HG02571 (cell line): ENCODE measurements around the gene FAM210B.
"Not testable (repeated sequence)": the region's sequence is repeated elsewhere in the genome, so short reads cannot be mapped to it uniquely, and the experiment has no call there.

Source experiments
- ATAC-seq: cut with Tn5 transposase; IDR thresholded peaks from one replicate; pipeline ENCODE4 v1.9.1; 2021; ENCODE audit warnings: mild to moderate bottlenecking, moderate library complexity; ENCODE audit not compliant: unreplicated experiment

FAM210B gene, protein sequence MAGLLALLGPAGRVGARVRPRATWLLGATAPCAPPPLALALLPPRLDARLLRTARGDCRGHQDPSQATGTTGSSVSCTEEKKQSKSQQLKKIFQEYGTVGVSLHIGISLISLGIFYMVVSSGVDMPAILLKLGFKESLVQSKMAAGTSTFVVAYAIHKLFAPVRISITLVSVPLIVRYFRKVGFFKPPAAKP

DNA sequence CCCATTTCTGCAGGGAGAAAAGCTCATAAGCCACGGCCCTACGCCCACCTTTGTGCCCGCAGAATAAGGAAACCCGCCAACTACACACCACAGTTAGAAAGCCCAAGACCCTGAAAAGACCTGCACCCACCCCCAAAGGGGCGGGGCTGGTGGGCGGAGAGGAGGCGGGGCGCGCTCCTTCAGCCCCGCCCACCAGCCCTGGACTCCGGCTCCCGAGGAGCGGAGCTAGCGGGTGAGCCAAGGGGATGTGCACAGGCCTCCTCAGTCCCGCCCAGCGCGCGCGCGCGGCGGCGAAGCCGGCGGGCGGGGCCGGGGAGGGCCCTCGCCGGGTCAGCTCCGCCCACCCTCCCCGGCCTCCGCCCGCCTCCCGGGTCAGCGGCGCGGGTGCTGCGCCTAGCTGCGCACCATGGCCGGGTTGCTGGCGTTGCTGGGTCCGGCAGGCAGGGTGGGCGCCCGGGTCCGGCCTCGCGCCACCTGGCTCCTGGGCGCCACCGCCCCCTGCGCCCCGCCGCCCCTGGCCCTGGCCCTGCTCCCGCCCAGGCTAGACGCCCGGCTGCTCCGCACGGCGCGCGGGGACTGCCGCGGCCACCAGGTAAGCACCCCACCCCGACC lies at the start of gene FAM210B:
Gene FAM210B, plus strand, starts transcription at position 375 of the 612 bp plus-strand sequence. Its CDS starts 32 bp downstream, at position 407.
- peak; percentile 91 for ATAC-seq

DNA sequence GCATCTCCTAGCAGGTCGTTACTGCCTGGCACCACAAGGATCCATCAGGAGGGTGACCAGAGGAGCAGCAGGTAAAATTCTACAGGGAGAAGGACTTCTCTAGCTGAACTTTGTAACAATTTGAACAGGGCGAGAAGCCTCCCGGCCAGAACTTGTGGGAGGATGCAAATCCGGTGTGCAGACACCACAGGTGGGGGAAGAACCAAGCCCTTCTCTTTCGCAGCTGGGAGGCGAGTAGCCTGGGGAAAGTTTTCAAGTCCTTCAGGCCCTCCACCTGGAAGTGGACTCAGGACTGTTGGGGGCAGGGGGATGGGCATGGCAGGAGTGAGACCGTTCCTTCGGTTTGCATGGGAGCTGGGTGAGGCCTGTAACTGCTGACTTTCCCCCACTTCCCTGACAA lies 42.7 kb upstream of the FAM210B start:
- peak; percentile 84 for ATAC-seq

DNA sequence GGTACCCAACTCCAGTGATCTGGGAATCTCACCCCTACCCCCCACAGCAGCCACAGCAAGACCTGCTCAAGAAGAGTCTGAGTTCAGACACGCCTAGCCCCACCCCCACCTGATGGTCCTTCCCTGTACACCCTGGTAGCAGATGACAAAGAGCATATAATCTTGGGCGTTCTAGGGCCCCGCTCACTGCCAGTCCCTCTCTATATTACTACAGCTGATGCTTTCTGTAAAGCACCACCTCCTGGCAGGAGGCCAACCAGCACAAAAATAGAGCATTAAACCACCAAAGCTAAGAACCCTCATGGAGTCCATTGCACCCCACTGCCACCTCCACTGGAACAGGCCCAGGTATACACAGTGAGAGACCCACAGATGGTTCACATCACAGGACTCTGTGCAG lies 42.3 kb upstream of the FAM210B start:
- no peak for ATAC-seq

DNA sequence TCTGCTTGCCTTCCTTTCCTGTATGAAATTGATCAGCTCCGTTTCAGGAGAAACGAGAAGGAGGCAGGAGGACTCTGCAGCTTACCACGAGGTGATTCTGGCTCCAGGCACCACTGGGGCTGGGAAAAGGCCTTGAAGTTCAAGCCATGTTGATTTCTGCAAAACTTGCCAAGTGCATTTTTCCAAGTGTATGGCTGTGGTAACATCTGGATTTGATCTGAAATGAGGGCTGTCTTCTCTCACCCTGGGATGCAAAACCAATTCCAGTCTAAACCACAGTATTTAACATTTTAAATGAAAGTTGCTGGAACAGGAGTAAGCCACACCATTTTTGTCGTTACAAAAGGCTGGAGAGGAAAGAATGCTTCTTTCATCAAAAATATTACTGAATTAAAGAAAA lies 36.1 kb upstream of the FAM210B start:
- ATAC-seq: no peak

DNA sequence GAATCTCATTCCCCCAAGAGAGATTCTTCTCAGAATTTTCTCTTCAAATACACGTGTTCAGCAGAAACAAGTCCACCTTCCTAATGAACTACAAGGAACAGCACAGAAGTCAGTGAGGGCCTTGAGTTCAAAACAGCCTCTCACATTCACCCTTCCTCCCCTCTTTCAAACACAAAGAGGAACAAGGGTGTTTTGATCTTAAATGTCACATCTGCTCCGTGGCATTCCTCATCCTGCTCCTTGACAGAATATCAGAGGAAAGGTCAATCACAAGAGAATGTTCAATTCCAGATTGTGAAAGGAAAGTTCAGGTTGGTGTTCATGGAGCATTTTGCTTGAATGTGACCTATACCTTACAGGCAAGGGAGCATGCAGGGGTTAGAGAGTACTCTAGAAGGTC lies 35.6 kb upstream of the FAM210B start:
- ATAC-seq: no peak

DNA sequence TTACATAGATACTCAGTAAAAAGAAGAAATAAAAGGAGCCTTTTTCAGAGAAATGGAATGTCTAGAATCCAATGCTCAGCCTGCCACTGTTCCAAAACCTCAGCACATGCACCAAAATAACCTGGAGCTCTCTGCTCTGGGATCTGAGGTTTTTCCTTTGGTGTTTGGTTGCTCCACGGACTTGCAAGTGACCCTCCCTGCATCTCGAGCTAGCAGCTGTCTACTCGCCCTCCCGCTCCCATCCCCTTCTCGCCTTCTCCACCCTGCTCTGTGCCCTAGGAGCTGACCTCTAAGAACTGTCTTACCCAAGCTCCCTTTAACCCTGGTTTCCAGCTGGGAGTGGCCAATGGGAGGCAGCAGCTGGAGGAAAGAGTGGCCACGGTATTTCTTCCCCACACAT lies 35.1 kb upstream of the FAM210B start:
- no peak for ATAC-seq

DNA sequence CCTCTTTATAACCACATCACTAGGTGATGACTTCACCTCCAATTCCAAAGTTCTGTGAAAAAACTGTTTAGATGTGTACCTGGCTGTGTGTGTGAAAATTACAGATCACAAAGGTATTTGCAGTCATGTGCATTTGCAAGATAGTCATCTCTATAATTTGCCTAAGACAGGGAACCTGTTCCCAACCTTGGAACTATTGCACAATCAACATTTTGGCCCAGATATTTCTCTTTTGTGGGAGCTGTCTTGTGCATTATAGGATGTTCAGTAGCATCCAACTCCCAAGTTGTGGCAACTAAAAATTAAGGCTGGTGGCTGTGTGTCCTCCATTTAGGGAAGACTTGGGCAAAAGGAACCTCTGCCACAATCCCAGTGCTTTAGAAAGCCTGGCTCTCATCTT lies 34.0 kb upstream of the FAM210B start:
- ATAC-seq: no peak

DNA sequence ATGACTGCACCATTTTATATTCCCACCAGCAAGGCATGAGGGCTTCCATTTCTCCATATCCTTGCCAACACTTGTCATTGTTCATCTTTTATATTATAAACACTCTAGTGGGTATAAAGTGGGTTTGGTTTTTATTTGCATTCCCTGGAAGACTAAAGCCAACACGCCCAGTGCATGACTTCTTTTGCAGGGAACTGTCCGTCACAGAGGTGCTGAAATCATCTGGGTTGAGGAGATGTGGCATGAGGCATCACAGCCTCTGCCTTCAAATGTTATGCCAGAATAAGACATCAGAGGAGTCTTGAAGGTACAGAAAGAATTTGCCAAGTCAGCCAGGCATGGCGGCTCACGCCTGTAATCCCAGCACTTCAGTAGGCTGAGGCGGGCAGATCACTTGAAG lies 29.9 kb upstream of the FAM210B start:
- ATAC-seq: no peak

DNA sequence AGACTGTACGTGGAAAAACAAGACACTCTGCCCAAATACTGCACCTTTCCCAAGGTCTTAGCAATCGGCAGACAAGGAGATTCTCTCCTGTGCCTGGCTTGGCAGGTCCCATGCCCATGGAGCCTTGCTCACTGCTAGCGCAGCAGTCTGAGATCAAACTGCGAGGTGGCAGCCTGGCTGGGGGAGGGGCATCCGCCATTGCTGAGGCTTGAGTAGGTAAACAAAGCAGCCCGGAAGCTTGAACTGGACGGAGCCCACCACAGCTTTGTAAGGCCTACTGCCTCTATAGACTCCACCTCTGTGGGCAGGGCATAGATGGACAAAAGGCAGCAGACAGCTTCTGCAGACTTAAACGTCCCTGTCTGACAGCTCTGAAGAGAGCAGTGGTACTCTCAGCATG lies 22.1 kb upstream of the FAM210B start:
- not testable (repeated sequence) for ATAC-seq

DNA sequence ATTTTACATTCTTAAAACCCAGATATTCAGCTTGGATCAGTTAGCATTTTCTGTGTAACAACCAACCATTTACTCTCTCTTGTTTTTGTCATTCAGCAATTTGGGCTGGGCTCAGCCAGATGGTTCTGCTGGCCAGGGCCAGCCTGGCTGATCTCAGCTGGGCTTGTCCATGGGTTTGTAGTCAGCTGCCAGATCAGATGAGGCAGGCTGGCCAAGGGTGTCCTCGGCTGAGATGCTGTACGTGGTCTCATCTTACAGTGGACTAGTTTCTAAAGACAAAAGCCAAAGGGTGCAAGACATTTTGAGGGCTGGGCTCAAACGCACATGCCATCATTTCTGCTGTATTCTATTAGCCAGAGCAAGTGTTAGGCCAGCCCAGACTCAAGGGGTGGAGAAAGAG lies 16.0 kb upstream of the FAM210B start:
- no peak for ATAC-seq

DNA sequence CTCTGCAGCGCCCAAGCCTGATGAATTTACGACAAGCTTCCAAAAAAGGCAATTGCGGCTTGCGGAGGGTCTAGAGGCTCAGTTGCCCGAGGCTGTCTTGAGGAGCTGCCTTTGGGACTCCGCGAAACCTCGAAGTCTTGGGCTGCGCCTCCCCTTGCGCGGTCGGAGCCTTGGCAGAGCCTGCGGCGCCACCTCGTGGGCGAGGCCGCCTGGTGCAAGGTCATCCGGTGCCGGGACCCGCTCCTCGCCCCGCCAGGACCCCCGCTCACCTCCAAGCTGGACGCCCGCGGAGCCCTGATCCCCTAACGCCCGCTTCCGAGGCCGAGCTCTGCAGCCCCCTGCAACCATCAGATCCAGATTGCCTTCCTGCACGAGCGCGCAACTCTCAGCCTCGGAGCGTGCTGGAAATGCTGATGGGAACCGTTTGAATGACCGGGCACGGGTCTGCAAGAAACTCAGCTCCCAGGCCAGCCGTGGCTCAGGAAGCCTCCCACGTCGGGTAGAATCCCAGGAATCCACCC lies 14.9 kb upstream of the FAM210B start:
- ATAC-seq: no peak

DNA sequence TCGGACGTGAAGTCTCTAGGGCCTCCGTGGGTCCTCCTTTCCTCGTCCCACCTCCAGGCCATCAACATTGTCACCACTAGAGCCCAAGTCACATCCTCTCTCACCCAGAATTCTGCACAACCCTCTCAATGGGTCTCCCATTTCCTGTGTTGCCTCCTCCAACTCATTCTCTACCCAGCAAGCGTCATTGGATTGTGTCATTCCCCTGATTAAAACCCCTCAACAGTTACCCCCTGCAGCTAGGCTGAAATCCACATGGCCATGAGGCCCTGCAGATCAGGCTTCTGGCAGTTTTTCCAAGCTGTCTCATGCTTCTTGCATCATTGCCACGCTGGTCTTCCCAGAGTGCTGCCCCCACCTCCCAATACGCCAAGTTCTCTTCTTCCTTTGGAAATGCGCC lies 12.9 kb upstream of the FAM210B start:
- no peak for ATAC-seq

DNA sequence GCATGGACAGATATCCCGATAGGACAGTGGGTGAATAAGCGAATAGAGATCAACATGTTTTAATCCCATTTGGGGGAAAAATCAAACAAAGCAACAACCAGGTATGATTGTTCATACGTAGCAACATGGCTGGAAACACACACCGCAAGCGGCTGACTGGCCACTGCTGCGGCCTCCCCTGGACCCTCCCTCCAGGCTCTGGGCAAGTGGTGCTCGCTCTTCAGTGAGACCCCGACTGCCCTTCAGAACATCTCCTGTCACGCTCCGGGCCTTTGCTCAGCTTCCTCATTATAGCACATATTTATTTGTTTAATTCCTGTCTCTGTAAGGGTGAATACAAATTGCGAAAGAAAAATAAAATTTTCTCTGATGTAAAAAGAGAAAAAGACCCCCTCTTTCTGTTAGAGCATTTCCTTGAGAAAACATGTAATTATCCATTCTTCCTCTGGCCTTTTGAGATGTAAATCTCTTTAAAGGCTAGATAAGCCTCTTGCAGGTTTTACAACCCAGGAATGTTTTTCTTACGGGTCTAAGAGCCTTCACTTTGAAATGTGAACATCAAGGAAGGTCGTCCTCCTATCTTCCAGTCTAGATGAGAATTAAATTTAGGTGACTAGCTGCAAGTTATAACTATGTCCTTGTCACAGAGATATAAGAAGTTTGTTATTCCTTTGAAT lies 11.0 kb upstream of the FAM210B start:
- no peak for ATAC-seq

DNA sequence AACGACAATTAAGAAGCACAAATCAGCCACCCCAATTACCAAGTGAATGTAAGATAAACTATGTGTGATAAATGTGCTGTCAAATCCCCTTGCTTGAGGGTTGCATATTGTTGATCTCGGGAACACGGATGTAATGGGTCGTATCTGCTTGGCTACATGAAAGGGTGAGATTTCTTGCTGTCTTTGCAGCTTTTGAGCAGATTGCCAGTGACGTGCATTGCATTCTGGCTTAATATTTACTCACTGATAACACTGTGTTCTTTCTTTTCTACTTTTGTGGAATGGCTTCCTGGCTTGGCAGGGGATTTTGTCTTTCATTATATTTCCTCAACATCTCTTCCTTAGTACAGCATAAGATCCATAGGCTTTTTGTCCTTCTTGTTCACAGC lies 10.5 kb upstream of the FAM210B start:
- ATAC-seq: no peak

DNA sequence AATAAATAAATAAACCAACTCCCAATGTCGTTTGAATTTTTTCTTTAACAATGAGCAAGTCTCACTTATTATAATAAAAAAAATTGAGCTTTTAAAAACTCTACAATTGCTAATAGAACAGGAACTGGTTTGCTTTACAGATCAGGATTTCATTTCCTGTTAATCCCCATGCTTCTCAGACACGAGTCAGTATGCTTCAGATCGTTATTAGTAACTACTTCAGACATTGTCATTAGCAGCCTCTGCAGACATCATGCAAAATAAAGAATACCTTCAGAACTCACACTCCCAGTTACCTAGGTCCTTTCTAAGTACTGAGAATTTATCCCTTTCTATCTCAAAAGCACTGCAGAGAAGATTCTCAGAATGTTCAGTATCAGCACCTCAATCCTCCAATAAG lies 10.0 kb upstream of the FAM210B start:
- no peak for ATAC-seq

DNA sequence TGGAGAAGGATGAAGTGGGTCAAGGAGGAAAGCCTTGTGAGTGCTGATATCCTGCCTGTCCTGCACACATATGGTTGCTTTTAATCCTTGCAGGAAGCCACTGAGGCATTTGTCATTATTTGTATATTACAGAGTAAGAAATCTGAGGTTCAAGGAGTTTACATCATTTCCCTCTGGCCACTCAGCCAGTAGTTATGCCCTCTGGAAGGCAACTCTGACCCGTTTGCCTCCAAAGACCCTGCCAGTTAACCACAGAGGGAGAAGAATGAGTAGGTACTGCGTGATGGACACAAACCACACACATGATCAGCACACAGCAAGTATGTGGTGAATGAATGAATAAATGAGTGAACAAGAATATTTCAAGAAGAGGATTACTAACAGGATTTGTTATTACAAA lies 7.9 kb upstream of the FAM210B start:
- no peak for ATAC-seq

DNA sequence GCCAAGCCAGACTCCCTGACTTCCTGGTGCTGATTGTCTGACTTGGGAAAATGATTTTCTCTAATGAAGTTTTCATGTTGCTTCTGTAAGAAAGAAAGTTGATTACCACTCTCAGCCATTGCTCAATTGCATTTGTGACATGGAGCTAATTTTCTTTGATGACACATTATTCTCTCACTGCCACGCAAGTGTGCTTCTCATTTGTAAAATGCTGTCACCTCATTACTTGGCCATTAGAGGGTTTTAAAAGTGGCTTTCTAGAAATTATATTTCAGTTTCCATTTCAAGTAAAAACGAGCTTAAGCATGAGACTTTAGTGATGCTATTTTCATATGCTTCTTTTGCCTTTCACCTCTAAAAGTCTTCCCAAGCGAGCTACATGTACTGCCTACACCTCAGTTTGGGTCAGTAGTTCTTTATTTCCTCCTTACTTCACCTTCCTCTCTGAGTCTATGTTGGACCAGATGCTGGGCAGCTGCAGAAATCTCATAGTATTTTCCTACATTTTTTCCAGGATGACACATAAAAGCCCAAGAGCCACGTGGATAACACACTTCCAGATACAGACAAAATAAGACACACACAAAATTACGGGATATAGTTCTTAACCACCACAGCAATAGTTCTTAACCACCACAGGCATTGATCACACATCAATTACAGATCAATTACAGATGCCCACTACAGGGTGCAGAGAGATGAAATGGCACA lies 6.3 kb upstream of the FAM210B start:
- no peak for ATAC-seq

DNA sequence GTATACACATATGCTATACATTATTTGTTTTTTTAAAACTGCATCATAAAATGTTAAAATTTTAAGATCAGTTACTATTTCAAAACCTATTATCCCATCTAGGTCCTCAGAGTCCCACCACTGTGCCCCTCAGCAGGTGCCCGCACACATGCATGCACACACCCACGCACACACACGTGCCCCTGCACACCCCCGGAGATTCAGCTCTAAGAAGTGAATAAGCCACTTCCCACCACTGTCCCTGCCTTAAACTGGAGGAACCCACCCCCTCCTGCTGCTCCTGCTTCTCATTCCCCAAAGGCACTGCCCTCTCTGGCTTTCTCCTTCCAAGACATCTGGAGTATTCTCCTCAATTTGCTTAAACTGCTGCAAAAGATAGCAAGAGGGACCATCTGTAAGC lies 5.4 kb upstream of the FAM210B start:
- ATAC-seq: no peak

DNA sequence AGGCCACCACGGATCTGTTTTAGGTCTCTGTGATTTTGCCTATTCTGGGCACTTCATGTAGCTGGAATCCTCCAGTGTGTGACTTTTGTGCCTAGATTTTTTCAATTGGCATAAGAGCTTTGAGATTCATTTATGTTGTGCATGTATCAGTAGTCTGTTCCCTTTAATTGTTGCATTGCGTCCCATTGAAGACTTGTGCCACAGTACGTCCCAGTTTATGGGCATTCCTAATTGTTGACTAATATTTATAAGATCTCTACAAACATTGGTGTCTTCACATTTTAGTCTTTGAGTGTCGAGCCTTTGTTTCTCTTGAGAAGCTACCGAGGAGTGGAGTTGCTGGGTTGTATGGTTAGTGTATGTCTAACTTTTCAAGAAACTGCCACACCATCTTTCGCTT lies 704 bp upstream of the FAM210B start:
- ATAC-seq: no peak

DNA sequence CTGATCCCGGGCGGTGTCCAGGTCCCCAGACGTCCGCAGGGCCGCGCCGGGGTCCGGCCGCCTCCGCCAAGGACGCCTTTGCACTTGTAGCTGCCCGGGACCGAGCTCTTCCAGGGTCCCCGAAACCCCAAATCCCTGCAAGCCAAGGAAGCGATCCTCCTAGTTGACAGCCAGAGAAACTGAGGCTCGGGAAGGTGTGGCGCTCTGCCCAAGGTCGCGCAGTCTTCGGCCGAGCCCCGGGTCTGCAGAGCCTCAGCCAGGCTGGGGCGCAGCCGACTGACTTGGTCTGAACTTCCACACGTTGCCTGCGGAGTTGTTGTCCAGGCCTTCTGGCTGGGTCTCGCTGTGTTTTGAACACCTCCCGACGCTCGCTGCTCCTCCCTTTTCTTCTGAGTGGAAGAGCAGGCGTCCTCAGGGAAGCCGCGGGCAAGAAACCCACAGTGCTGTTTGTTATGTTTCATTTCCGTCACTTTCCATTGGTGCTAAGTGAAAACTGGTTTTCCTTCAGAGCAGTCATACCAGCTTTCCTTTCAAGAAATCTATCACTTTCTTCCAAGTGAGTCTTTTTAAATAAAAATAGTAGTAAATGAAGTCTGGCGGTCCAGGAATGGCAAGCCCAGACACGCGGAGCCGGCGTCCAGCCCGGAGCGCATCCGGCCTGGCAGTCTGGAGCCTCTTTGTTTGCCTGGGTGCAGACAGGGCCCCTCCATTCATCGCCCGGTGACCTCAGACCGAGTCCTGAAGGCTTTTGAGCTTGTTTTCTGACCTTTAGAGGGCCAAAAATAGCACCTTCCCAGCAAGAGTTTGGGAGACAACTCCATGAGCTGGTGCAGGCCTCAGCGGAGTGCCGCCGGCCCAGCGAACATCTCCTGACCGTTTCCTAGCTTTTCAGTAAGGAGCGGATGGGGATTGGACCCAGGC lies 698 bp downstream of the FAM210B start:
- ATAC-seq: peak; percentile 30
